Endothelial cell of umbilical vein (primary cell): ENCODE measurements around the gene CCDC30. TPM values are rescaled to one million over a fixed set of nuclear protein-coding genes. Genes with fewer than 3 reads are reported as not detected.

Experiments used
- BruUV-seq: library from RNA; stranded (reverse); fragments of 400-500 nt; replicated peaks from 2 replicates; lab custom pipeline; 2021; lab: Mats Ljungman, UMichigan
- CTCF ChIA-PET: fragments of 300-600, 350-600 bp; sonication (Branson Sonifier 250); formaldehyde crosslinking; loops from one replicate; lab custom pipeline; 2021; ENCODE audit warnings: antibody characterized with exemption, inconsistent platforms; lab: Charles Lee
- POLR2A ChIA-PET: fragments of 300-600, 350-600 bp; sonication (Branson Sonifier 250); formaldehyde crosslinking; loops from one replicate; lab custom pipeline; 2021; ENCODE audit warnings: antibody characterized with exemption, inconsistent platforms; lab: Charles Lee
- DNase-seq: peaks from one replicate; pipeline ENCODE4 v3.0.0-alpha.2; 2011; ENCODE audit warnings: low read depth, low spot score
- FAIRE-seq: peaks from 2 replicates; lab custom pipeline; 2011; peaks lifted over from hg19 to GRCh38; lab: Jason Lieb, UNC
- H2AFZ ChIP-seq: 2 replicates; pipeline ENCODE4 v1.6.0; 2012; ENCODE audit warnings: low read depth, low read length, control low read depth, inconsistent platforms
- H3K27ac ChIP-seq: 2 replicates; pipeline ENCODE4 v1.5.1; 2011; ENCODE audit warnings: low read depth, mild to moderate bottlenecking, control low read depth, low read length, moderate library complexity; ENCODE audit not compliant: insufficient read depth
- H3K27me3 ChIP-seq, 2 experiments: 2 replicates each; pipeline versions ENCODE4 v1.6.0 to v1.6.1; 2011; ENCODE audit warnings: low read length in 2 of 2, mixed read lengths in 1 of 2; ENCODE audit not compliant: control insufficient read depth in 2 of 2, insufficient read depth in 2 of 2
- H3K36me3 ChIP-seq, 2 experiments: 2 replicates in 1 of 2; 3 replicates in 1 of 2; pipeline ENCODE4 v1.5.1; 2011; ENCODE audit warnings: low read length in 2 of 2, mild to moderate bottlenecking in 1 of 2, moderate library complexity in 1 of 2; ENCODE audit not compliant: control insufficient read depth in 2 of 2, insufficient read depth in 2 of 2; ENCODE audit errors: extremely low read depth in 1 of 2
- H3K4me1 ChIP-seq: 3 replicates; pipeline ENCODE4 v1.5.1; 2011; ENCODE audit warnings: mild to moderate bottlenecking, low read length; ENCODE audit not compliant: control insufficient read depth, insufficient read depth; ENCODE audit errors: extremely low read depth
- H3K4me2 ChIP-seq: 2 replicates; pipeline ENCODE4 v1.6.1; 2011; ENCODE audit warnings: low read length, control low read depth, mixed read lengths; ENCODE audit not compliant: insufficient read depth
- H3K4me3 ChIP-seq, 3 experiments: fragments of 200-600 bp in 1 of 3; sonication (generic), shearing (Covaris generic) in 1 of 3; replicated peaks in 1 of 3; 2 replicates each; pipeline ENCODE4 v1.5.1; 2011 to 2016; ENCODE audit warnings: control low read depth in 3 of 3, low read length in 3 of 3, mild to moderate bottlenecking in 2 of 3, inconsistent platforms in 1 of 3, low read depth in 1 of 3, moderate library complexity in 1 of 3; ENCODE audit not compliant: insufficient read depth in 1 of 3
- H3K79me2 ChIP-seq: 2 replicates; pipeline ENCODE4 v1.6.0; 2012; ENCODE audit warnings: low read length, inconsistent platforms; ENCODE audit not compliant: control insufficient read depth, insufficient read depth
- H3K9ac ChIP-seq: replicated peaks from 2 replicates; pipeline ENCODE3; 2011; ENCODE audit warnings: low read length, control low read depth; ENCODE audit not compliant: insufficient read depth; ENCODE audit errors: extremely low read depth
- H3K9me1 ChIP-seq: replicated peaks from 3 replicates; pipeline ENCODE4 v1.6.0; 2011; ENCODE audit warnings: mild to moderate bottlenecking, low read length; ENCODE audit not compliant: control insufficient read depth, insufficient read depth; ENCODE audit errors: extremely low read depth
- H3K9me3 ChIP-seq: replicated peaks from 2 replicates; pipeline ENCODE4 v1.5.1; 2012; ENCODE audit warnings: low read length, inconsistent platforms; ENCODE audit not compliant: control insufficient read depth, insufficient read depth
- H4K20me1 ChIP-seq: replicated peaks from 2 replicates; pipeline ENCODE3; 2011; ENCODE audit warnings: mild to moderate bottlenecking, low read length; ENCODE audit not compliant: control insufficient read depth, insufficient read depth; ENCODE audit errors: extremely low read depth
- EZH2 ChIP-seq: IDR thresholded peaks from 2 replicates; pipeline ENCODE4 v1.6.1; 2012; ENCODE audit warnings: borderline replicate concordance, low read depth, mild to moderate bottlenecking, moderate library complexity, low read length, inconsistent platforms; ENCODE audit not compliant: severe bottlenecking
- FOS ChIP-seq: IDR thresholded peaks from 2 replicates; pipeline ENCODE4 v1.6.1; 2011; ENCODE audit warnings: mild to moderate bottlenecking, low read length, moderate library complexity, borderline replicate concordance; ENCODE audit not compliant: insufficient read depth
- GATA2 ChIP-seq: IDR thresholded peaks from 2 replicates; pipeline ENCODE4 v1.7.0; 2011; ENCODE audit warnings: low read depth, mild to moderate bottlenecking, moderate library complexity, mixed read lengths, low read length; ENCODE audit not compliant: insufficient read length, insufficient read depth
- JUN ChIP-seq: IDR thresholded peaks from 2 replicates; pipeline ENCODE4 v1.6.1; 2011; ENCODE audit warnings: borderline replicate concordance, low read depth; ENCODE audit not compliant: insufficient read length, insufficient read depth
- MYC ChIP-seq: IDR thresholded peaks from one replicate; pipeline ENCODE4 v1.6.1; 2011; ENCODE audit warnings: mild to moderate bottlenecking, low read depth, low read length
- POLR2A ChIP-seq: IDR thresholded peaks from 2 replicates; pipeline ENCODE4 v1.6.1; 2012; ENCODE audit warnings: low read depth, mild to moderate bottlenecking, control low read depth, low read length
- POLR2AphosphoS5 ChIP-seq: IDR thresholded peaks from 2 replicates; pipeline ENCODE4 v1.6.1; 2012; ENCODE audit warnings: low read depth, mild to moderate bottlenecking, control low read depth, low read length, moderate library complexity; ENCODE audit not compliant: insufficient read depth
- dilution Hi-C: fragments of 300-500 bp; cut with MboI; formaldehyde crosslinking; loops from one replicate; pipeline ENCODE4 v1.15.0; 2019; ENCODE audit warnings: low sequenced_read_pairs; ENCODE audit not compliant: extremely low pct_ligation_motif_present
- intact Hi-C: fragments of 100-400 bp; cut with micrococcal nuclease; formaldehyde crosslinking; loops from one replicate; pipeline ENCODE4 v1.10.0; 2022
- polyA plus RNA-seq, 4 experiments: library from polyadenylated mRNA; depleted of rRNA in 3 of 4; stranded (reverse) in 3 of 4; unstranded in 1 of 4; fragments of >200 nt; gene quantifications; 2 replicates each; pipeline versions ENCODE4 v1.2.1 to v1.2.3, GENCODE V29; 2011 to 2012; ENCODE audit warnings: missing spikeins in 1 of 4
- total RNA-seq: library from RNA; stranded (reverse); gene quantifications from 2 replicates; pipeline ENCODE4 v1.2.3, GENCODE V29; 2021
- TF ChIP-seq, protein P1 (sequence below), 2 donors: IDR thresholded peaks; 1 replicate in 1 of 2; 2 replicates in 1 of 2; pipeline ENCODE4 v1.5.1; 2011; ENCODE audit warnings: low read length in 2 of 2, mild to moderate bottlenecking in 2 of 2, moderate library complexity in 2 of 2, control low read depth in 1 of 2, inconsistent platforms in 1 of 2, low read depth in 1 of 2; ENCODE audit not compliant: insufficient read depth in 1 of 2; ENCODE audit errors: extremely low read depth in 1 of 2
- TF ChIP-seq, protein P2 (sequence below): IDR thresholded peaks from 2 replicates; pipeline ENCODE4 v1.6.1; 2011; ENCODE audit not compliant: insufficient read depth, insufficient read length

Gene CCDC30
- total and polyA plus RNA-seq, 2 donors (not counting 3 experiments of a cell fraction or from before 2014, with no cell fraction given): 0.19 to 2.9 TPM

DNA sequence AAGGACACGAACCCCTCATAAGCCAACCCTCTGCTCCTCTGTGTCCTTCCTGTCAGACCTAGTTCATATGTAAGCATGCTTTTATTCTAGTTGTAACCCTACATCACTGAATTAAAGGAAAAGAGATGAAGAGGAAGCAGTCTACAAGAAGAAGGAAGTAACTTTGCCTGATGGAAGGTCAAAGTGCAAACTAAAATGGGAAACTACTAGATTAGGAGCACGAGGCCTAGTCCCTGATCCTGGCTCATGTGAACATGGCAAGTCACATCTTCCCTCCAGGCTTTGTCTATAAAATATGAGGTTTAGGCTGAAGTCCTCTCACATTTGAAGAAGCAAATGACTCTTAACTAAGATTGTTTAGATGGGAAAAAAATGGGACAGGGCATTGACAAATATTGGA, 20.4 kb upstream of the CCDC30 start:
- no peak overlapping the region for H2AFZ ChIP-seq
- H4K20me1 ChIP-seq: no peaks in the 10 kb centered on the region
- no peak for DNase-seq
- no peak overlapping the region for H3K4me2 ChIP-seq
- BruUV-seq: no TSS peak
- no peak overlapping the region for H3K9ac ChIP-seq
- no peaks in the 10 kb centered on the region for H3K36me3 ChIP-seq
- TF ChIP-seq, protein P1, sequence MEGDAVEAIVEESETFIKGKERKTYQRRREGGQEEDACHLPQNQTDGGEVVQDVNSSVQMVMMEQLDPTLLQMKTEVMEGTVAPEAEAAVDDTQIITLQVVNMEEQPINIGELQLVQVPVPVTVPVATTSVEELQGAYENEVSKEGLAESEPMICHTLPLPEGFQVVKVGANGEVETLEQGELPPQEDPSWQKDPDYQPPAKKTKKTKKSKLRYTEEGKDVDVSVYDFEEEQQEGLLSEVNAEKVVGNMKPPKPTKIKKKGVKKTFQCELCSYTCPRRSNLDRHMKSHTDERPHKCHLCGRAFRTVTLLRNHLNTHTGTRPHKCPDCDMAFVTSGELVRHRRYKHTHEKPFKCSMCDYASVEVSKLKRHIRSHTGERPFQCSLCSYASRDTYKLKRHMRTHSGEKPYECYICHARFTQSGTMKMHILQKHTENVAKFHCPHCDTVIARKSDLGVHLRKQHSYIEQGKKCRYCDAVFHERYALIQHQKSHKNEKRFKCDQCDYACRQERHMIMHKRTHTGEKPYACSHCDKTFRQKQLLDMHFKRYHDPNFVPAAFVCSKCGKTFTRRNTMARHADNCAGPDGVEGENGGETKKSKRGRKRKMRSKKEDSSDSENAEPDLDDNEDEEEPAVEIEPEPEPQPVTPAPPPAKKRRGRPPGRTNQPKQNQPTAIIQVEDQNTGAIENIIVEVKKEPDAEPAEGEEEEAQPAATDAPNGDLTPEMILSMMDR (IDR thresholded peaks at IDR 0.05; ENCODE audit: extremely low read depth in 1 of 2, insufficient read depth in 1 of 2, low read depth in 1 of 2, low read length in 2 of 2): no peak
- TF ChIP-seq MYC (no peak), FOS (no peak), JUN (no peak), EZH2 (no peak), GATA2 (no peak), POLR2AphosphoS5 (no peak), POLR2A (no peak)
- TF ChIP-seq, protein P2, sequence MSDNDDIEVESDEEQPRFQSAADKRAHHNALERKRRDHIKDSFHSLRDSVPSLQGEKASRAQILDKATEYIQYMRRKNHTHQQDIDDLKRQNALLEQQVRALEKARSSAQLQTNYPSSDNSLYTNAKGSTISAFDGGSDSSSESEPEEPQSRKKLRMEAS: no peak
- no peaks in the 10 kb centered on the region for H3K79me2 ChIP-seq
- CTCF ChIA-PET: no interaction called here
- dilution Hi-C loops (no loop called here), intact Hi-C loops (no loop called here)
- POLR2A ChIA-PET: no interaction called here
- no peak overlapping the region for H3K4me3 ChIP-seq
- H3K9me1 ChIP-seq: no peaks in the 10 kb centered on the region
- no peak for FAIRE-seq
- no peaks in the 10 kb centered on the region for H3K27me3 ChIP-seq
- peaks cover 6% of the 10 kb centered on the region for H3K4me1 ChIP-seq
- H3K27ac ChIP-seq: no peak overlapping the region
- no peaks in the 10 kb centered on the region for H3K9me3 ChIP-seq
